Measurements from ENCODE around the gene OR4D9. TPM values are rescaled to one million over a fixed set of nuclear protein-coding genes. Genes with fewer than 3 reads are reported as not detected.
A peak's percentile ranks its signal among the peaks of the same experiment; 100 is the strongest.

OR4D9 gene
- total and polyA plus RNA-seq, 2 donors (not counting 1 experiment from before 2014, with no cell fraction given), result not detected

DNA sequence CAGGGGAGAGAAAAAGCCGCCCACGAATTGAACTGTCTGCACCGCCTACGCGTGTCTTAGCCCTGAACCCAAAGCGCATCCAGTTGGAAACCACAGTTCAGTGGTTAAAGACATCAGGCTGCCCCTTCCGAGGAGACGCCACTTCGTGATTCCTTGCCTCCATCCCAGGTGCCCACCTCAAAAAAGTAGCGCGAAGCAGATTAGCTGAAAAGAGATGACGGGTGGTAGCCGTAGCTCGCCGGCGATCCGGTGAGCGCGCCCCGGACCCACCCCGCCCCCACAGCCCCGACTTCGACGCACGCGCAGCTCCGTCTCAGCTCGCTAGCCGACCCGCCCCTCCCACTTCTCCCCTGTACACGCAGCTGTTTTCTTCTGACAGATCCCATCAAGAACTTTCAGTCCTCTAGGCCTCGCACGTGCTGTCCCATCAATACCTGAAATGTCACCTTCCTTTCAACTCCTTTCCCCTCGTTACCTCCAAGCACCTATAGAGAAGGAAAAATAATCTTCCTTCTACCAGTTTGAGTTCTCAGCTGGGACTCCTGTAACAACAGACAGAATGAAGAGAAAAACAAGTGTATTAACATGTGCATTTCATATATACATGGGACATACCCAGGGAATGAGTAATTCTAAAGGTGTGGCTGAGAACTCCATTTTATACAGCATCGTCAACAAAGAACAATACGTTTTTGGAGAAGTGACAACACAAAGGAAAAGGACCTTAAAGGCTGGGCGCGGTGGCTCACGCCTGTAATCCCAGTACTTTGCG is 49.5 kb downstream of the OR4D9 start:
- Histone ChIP-seq H4K20me1 (ENCODE audit: control insufficient read depth, insufficient read depth, low read length, poor library complexity, severe bottlenecking) (no peaks in the 10 kb centered on the region), H3K9me3 (ENCODE audit: control extremely low read depth in 1 of 3, control insufficient read depth in 2 of 3, insufficient read depth in 1 of 3, low read length in 2 of 3) (peaks cover 0 to 1% (median 0%) of the 10 kb centered on the region in 3 donors), H3K27ac (ENCODE audit: low read length in 2 of 2) (peak overlapping the region; percentile 72 to 84), H3K36me3 (replicated peaks in 1 of 2; ENCODE audit: control extremely low read depth in 1 of 2, control insufficient read depth in 1 of 2, extremely low read depth in 1 of 2, insufficient read depth in 2 of 2, low read length in 1 of 2) (no peaks in the 10 kb centered on the region), H3K79me2 (ENCODE audit: control insufficient read depth, insufficient read depth, low read length) (no peaks in the 10 kb centered on the region), H3K9ac (ENCODE audit: low read length) (peak overlapping the region; percentile 75), H3K4me3 (ENCODE audit: control extremely low read depth in 1 of 5, extremely low read depth in 1 of 5, insufficient read depth in 1 of 5, low read depth in 2 of 5, low read length in 4 of 5) (peak overlapping the region; percentile 84 to 98 (median 92)), H2AFZ (ENCODE audit: insufficient read depth, low read depth, low read length, poor library complexity, severe bottlenecking) (peak overlapping the region; percentile 82), H3K4me2 (replicated peaks; ENCODE audit: low read depth, low read length, poor library complexity, severe bottlenecking) (peak overlapping the region; percentile 85), H3K4me1 (ENCODE audit: control insufficient read depth in 2 of 2, insufficient read depth in 2 of 2, low read length in 2 of 2) (peaks cover 22 to 48% of the 10 kb centered on the region in 2 donors), H3K27me3 (replicated peaks in 1 of 4; ENCODE audit: control extremely low read depth in 1 of 4, control insufficient read depth in 3 of 4, insufficient read depth in 4 of 4, low read length in 3 of 4) (peaks cover 0 to 3% (median 1%) of the 10 kb centered on the region in 4 experiments)
- H3K27me3 Mint-ChIP-seq, result no peaks in the 10 kb centered on the region
- TF ChIP-seq, protein P1, sequence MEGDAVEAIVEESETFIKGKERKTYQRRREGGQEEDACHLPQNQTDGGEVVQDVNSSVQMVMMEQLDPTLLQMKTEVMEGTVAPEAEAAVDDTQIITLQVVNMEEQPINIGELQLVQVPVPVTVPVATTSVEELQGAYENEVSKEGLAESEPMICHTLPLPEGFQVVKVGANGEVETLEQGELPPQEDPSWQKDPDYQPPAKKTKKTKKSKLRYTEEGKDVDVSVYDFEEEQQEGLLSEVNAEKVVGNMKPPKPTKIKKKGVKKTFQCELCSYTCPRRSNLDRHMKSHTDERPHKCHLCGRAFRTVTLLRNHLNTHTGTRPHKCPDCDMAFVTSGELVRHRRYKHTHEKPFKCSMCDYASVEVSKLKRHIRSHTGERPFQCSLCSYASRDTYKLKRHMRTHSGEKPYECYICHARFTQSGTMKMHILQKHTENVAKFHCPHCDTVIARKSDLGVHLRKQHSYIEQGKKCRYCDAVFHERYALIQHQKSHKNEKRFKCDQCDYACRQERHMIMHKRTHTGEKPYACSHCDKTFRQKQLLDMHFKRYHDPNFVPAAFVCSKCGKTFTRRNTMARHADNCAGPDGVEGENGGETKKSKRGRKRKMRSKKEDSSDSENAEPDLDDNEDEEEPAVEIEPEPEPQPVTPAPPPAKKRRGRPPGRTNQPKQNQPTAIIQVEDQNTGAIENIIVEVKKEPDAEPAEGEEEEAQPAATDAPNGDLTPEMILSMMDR (IDR thresholded peaks at IDR 0.05), result no peak
- TF ChIP-seq EZH2 (IDR thresholded peaks at IDR 0.05; ENCODE audit: borderline replicate concordance, insufficient read depth, low read depth, low read length, poor library complexity, severe bottlenecking), result no peak
- intact Hi-C loops (cut with micrococcal nuclease), result loop anchor here (1.0 to 10.0 kb wide), 4 partner anchors 11 to 986 kb away; partner anchors contain the start of genes LPXN, PATL1 and ZFP91
- 9% methylated on average over 34 of the region's 40 CpGs for WGBS (ENCODE audit: insufficient coverage)
- peak; percentile 79 for ATAC-seq (ENCODE audit: low read depth)
- peak; percentile 92 for DNase-seq
- no peaks in the 10 kb centered on the region for H3K9me3 Mint-ChIP-seq (ENCODE audit: insufficient read depth)
- peak overlapping the region; percentile 98 for H3K27ac Mint-ChIP-seq
- ChIA-PET POLR2A (interaction anchor here (0.6 to 1.5 kb wide), 6 partner anchors 11 to 1510 kb away, joined by 3 to 8 read pairs (median 3); partner anchors contain the start of genes OSBP and PATL1), CTCF (interaction anchor here (1.2 to 5.4 kb wide), 3 partner anchors 10 to 108 kb away, joined by 4 to 22 read pairs (median 18); partner anchors contain the start of gene PATL1)
- H3K4me3 Mint-ChIP-seq, result peak overlapping the region; percentile 95
- H3K4me1 Mint-ChIP-seq, result peaks cover 44% of the 10 kb centered on the region

DNA sequence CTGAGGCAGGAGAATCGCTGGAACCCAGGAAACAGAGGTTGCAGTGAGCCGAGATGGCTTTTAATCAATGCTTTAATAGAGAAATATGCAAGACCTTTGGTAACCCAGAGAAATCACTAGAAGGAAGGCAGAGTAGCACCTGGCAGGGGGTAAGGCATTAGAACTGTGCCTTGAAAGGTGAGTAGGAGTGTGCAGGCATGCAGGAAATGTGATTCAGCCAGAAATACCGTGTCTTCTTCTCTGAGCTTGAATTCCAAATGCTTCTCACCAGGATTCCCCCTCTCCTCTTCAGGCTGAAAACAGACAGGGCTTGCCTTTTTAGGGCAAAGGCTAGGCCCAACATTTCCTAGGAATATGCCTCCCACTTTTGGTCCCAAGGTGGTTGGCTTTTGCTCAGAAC is 51.0 kb downstream of the OR4D9 start:
- no peaks in the 10 kb centered on the region for H3K9me3 ChIP-seq (ENCODE audit: control extremely low read depth in 1 of 3, control insufficient read depth in 2 of 3, insufficient read depth in 1 of 3, low read length in 2 of 3)
- TF ChIP-seq EZH2 (IDR thresholded peaks at IDR 0.05; ENCODE audit: borderline replicate concordance, insufficient read depth, low read depth, low read length, poor library complexity, severe bottlenecking), result no peak
- 93% methylated on average over 3 of the region's 3 CpGs for WGBS (ENCODE audit: insufficient coverage)
- Mint-ChIP-seq H3K4me3 (no peak overlapping the region), H3K4me1 (peaks cover 39% of the 10 kb centered on the region), H3K9me3 (ENCODE audit: insufficient read depth) (no peaks in the 10 kb centered on the region), H3K27me3 (no peaks in the 10 kb centered on the region), H3K27ac (peak overlapping the region; percentile 6)
- ChIA-PET POLR2A (no interaction called here), CTCF (interaction anchor here (0.6 to 5.4 kb wide), 3 partner anchors 25 to 240 kb away, joined by 3 to 22 read pairs (median 3); no protein-coding TSS in a partner anchor)
- H2AFZ ChIP-seq (ENCODE audit: insufficient read depth, low read depth, low read length, poor library complexity, severe bottlenecking), result no peak overlapping the region
- ATAC-seq (ENCODE audit: low read depth) (no peak), DNase-seq (no peak)
- intact Hi-C loops (cut with micrococcal nuclease), result loop anchor here (10.0 kb wide), 1 partner anchor 987 kb away; the partner anchor contains the start of genes LPXN and ZFP91
- no peak overlapping the region for H3K27ac ChIP-seq (ENCODE audit: low read length in 2 of 2)
- no peak overlapping the region for H3K4me2 ChIP-seq (replicated peaks; ENCODE audit: low read depth, low read length, poor library complexity, severe bottlenecking)
- H3K79me2 ChIP-seq (ENCODE audit: control insufficient read depth, insufficient read depth, low read length), result no peaks in the 10 kb centered on the region
- H3K4me1 ChIP-seq (ENCODE audit: control insufficient read depth in 2 of 2, insufficient read depth in 2 of 2, low read length in 2 of 2), result peaks cover 8 to 34% of the 10 kb centered on the region in 2 donors
- H3K36me3 ChIP-seq (replicated peaks in 1 of 2; ENCODE audit: control extremely low read depth in 1 of 2, control insufficient read depth in 1 of 2, extremely low read depth in 1 of 2, insufficient read depth in 2 of 2, low read length in 1 of 2), result no peaks in the 10 kb centered on the region
- no peaks in the 10 kb centered on the region for H3K27me3 ChIP-seq (replicated peaks in 1 of 4; ENCODE audit: control extremely low read depth in 1 of 4, control insufficient read depth in 3 of 4, insufficient read depth in 4 of 4, low read length in 3 of 4)
- no peak overlapping the region for H3K9ac ChIP-seq (ENCODE audit: low read length)
- no peak overlapping the region for H3K4me3 ChIP-seq (ENCODE audit: control extremely low read depth in 1 of 5, extremely low read depth in 1 of 5, insufficient read depth in 1 of 5, low read depth in 2 of 5, low read length in 4 of 5)
- H4K20me1 ChIP-seq (ENCODE audit: control insufficient read depth, insufficient read depth, low read length, poor library complexity, severe bottlenecking), result no peaks in the 10 kb centered on the region

Other genes starting within 250 kb of the OR4D9 start
- 0.12 TPM in 1 of 2 replicates, not detected in the other for gene OR5AN1, start 152.6 kb upstream of the OR4D9 start, total RNA-seq
- 0.17 TPM in 1 of 2 replicates, not detected in the other for gene OR5AN1, start 152.6 kb upstream of the OR4D9 start, polyA plus RNA-seq
- not detected in 2 replicates for gene OR5A2, start 85.1 kb upstream of the OR4D9 start, total RNA-seq
- not detected in 2 replicates for gene OR5A2, start 85.1 kb upstream of the OR4D9 start, polyA plus RNA-seq
- not detected in 2 replicates for gene OR5A1, start 75.1 kb upstream of the OR4D9 start, total RNA-seq
- not detected in 2 replicates for gene OR5A1, start 75.1 kb upstream of the OR4D9 start, polyA plus RNA-seq
- not detected in 2 replicates for gene OR4D6, start 54.6 kb upstream of the OR4D9 start, total RNA-seq
- gene OR4D6, start 54.6 kb upstream of the OR4D9 start, polyA plus RNA-seq, result not detected in 2 replicates
- gene OR4D10, start 38.2 kb upstream of the OR4D9 start, total RNA-seq, result not detected in 2 replicates
- gene OR4D10, start 38.2 kb upstream of the OR4D9 start, polyA plus RNA-seq, result not detected in 2 replicates
- gene OR4D11, start 8.0 kb upstream of the OR4D9 start, total RNA-seq, result not detected in 2 replicates
- not detected in 2 replicates for gene OR4D11, start 8.0 kb upstream of the OR4D9 start, polyA plus RNA-seq
- 40.2 and 42.5 TPM in 2 replicates for gene OSBP, start 104.2 kb downstream of the OR4D9 start, total RNA-seq
- 12.6 and 25.3 TPM in 2 replicates for gene OSBP, start 104.2 kb downstream of the OR4D9 start, polyA plus RNA-seq
- gene PATL1, start 157.5 kb downstream of the OR4D9 start, total RNA-seq, result 45.0 and 46.0 TPM in 2 replicates
- 40.8 and 56.2 TPM in 2 replicates for gene PATL1, start 157.5 kb downstream of the OR4D9 start, polyA plus RNA-seq
- not detected in 2 replicates for gene OR10V1, start 202.3 kb downstream of the OR4D9 start, total RNA-seq
- not detected in 2 replicates for gene OR10V1, start 202.3 kb downstream of the OR4D9 start, polyA plus RNA-seq
- 16.6 and 17.5 TPM in 2 replicates for gene STX3, start 243.8 kb downstream of the OR4D9 start, total RNA-seq
- 7.6 and 12.6 TPM in 2 replicates for gene STX3, start 243.8 kb downstream of the OR4D9 start, polyA plus RNA-seq

Data from B cell (primary cell).